CMK (cell line): ENCODE data around the gene PACRG.

Source experiments
- DNase-seq: peaks from one replicate; pipeline ENCODE4 v3.0.0-alpha.2; 2010; ENCODE audit warnings: low read depth

PACRG gene

GRCh38 chr6:163137398-163137881, 409.7 kb downstream of the PACRG start:
- DNase-seq, result no peak

DNA sequence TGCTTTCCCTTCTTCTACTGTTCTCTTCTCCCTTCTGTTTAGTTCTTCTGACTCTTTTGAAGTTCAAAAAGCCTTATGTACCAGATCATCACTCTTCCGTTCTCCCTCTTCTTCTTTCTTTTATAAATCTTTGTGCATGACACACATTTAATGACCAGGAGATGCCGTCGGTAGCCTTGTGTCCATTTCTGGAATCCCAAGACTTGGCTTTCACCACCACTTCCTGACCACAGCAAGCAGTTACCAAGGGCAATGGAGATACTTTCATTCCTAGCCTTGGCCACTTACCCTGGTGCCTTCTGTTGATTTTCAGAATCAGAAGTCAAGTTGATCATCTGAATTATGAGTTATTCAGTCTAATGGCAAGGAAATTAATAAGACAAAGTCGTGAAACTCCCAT, 418.3 kb downstream of the PACRG start:
- no peak for DNase-seq

DNA sequence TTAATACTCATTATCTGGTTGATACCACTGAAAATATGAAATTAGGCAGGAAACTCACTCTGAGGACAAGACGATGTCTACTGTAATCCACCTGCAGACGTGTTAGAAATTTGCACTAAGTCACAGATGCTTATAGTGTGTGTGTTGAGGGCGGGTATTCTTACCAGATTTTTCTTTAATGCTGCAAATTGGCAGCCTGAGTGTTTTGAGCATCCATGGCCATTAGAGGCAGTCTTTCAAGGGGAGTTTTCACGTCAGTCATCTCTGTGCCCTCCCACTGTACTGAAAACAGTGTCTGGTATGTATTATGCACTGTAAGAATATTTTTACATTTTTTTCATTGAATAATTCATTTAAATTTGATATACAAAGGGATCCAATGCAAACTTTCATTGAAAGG, 420.2 kb downstream of the PACRG start:
- no peak for DNase-seq

- DNase-seq, result no peak
Observed at GRCh38 chr6:163148451-163149278, 420.9 kb downstream of the PACRG start.

GRCh38 chr6:163149279-163149848, 421.6 kb downstream of the PACRG start:
- no peak for DNase-seq

DNA sequence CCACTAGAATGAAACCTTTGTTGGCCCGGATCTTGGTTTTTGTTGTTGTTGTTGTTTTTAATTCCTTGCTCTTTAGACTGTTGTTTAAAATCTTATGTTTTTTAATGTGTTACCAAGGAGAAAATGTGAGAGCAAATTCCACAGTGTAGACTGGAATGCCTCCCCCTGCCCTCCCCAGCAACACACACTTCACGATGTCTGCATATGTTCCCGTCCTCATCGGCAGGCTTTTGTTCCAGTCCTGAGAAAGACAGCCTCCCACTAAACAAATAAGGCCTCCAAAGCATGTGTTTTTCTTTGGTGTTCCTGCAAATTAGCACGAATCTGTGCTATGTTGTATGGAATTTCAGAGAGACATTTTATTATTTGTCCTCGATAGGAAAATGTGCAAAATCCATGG, 423.4 kb downstream of the PACRG start:
- no peak for DNase-seq

DNA sequence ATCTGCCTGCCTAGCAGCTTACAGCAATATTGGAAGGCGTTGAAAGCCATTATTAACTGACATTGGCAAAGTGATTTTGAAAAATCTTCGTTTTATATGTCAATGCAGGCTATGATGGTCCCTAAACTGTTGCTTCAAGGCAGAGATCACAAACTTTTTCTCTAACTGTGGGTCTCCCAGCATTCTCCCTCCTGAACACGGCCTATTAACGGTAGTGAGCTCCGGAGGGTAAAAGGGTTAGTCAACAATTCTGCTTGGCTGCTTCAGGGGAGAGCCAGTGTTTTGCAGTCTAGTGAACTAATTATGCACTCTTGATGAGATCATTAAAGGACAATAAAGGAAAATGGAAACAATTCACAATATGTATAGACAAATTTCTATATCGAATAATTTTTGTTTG, 424.9 kb downstream of the PACRG start:
- no peak for DNase-seq

- DNase-seq, result no peak
Observed at GRCh38 chr6:163159110-163159509, 431.3 kb downstream of the PACRG start.

DNA sequence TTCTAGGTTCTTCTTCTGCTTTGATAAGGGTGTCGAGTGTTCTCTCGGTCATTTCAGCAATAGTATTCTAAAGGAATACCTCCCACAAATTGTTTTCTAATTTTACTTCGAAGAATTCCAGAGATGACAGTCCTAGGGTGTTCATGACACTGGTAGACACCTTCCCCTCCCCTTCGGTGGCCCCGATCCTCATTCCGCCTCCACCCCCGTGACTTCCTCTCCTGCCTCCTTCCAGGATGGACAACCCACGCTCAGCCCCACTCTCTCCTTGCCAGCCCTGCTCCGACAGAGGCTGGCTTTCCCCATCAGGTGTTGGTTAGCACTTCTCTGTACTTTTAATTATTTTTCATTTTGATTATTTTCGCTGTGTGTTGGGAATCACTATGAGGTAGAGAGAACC, 431.9 kb downstream of the PACRG start:
- no peak for DNase-seq

- no peak for DNase-seq
Observed at GRCh38 chr6:163162007-163162873, 434.5 kb downstream of the PACRG start.

DNA sequence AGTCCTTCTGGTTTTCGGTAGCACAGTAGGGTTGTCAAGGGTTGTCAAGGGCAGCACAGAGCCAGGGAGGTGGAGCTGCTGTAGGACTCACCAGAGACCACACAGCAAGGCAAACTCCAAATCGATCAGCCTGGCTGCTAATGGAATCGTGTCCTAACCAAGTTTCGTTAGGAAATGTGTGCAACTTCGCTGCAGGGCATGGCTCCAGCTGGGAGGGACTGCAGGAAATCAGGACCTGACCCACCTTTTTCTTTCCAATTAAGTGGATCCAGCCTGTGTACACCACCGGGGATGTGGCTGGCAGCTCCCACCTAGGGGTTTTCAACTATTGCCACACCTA, 435.1 kb downstream of the PACRG start:
- DNase-seq, result no peak

DNA sequence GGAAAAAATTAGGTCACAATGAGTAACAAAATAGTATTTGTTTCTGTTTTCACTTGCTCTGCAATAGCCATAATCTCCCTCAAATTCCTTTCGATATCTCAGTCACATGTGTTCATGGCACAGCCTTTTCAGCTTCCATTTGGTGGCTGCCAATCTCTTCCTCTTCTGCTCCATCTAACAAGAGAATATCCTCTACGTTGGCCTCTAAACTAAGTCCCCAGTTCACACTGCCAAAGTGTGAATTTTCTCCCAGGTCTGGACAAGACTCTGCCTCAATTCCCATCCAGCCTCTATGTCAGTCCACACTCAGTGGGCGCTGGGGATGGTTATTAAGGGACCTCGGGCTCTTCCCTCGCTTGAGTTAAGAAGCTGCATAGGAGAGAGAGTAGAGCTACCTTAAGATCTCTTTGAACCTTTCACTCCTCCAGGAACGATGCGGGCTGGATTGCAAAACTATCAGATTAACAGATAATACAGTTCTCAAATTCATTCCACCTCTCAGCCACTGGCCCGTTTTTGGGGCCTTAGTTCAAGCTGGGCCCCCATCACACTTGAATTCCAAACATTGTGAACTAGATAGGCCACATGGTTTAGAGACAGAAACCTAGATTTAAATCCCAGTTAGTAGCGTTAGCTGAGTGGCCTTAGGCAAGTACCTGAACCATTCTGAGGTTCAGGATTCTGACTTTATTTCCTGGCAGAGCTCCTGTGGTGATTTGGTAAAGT, 436.6 kb downstream of the PACRG start:
- no peak for DNase-seq

DNA sequence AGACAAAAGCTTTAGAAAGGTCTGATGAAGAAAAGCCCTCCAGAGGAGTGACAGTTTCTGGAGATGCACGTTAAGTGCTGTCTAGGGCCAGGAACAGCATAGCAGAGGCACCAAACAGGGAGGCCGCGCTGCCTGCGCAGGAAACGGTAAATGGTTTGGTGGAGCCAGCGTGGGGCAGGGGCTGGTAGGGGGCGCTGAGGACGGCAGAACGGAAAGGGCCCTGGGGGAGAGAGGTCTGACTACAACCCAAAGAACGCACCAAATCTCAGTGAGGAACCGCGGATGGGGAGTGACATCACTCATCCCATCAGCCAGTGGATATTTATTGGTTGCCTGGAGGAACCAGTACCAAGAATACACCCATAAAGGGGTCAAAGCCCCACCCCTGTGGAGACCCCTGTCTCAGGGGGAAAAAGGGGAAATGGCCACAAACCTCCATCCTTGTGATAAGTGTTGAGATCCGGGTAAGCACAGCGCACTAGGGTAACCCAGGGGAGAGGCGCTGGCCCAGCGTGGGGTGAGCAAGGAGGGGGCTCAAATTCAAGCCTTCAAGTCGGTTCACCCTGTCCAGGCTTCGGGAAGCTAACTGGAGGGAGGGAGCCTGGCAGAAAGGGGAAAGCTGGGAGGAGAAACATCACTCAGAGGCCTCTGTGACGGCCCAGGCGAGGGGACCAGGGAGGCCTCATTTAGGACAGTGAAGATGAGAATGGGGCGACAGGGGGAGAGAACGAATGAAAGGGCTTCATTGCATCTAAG, 437.6 kb downstream of the PACRG start:
- no peak for DNase-seq

DNA sequence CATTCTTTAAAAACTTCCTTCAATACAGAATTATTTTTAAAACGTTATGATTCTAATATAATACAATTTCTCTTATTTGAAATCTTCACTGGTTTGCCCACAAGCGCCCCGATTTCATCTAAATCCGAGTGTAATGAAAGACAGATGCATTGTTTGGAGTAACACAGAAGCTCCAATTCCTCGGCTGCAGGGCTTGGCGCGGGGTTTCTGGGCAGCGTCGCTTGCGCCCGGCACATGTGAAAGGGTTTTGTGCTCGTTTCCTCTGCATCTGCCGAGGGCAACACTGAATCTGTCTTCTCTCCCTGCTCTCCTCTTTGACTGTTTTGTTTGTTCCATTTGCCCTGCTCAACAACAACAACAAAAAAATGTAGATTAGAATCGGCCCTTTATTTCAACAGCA, 438.1 kb downstream of the PACRG start:
- no peak for DNase-seq

DNA sequence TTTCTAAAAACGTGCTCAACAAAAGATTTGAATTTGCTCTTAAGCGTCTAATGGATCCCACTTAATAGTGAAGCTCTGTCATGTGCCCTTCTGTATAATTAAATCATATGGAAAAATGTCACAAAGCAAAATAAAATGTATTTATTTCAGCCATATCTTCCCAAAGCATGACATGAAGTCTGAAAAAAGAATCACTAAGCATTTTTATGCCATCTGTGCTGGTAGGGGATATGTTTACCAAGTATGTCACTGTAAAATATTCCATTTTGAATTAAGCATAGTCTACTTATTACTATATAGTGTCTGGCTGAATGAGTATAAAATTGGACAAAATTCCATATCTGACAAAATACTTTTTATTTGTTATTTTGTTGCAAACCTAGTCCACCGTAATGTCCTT, 438.7 kb downstream of the PACRG start:
- DNase-seq, result no peak

GRCh38 chr6:163169521-163169920, 441.7 kb downstream of the PACRG start:
- no peak for DNase-seq

DNA sequence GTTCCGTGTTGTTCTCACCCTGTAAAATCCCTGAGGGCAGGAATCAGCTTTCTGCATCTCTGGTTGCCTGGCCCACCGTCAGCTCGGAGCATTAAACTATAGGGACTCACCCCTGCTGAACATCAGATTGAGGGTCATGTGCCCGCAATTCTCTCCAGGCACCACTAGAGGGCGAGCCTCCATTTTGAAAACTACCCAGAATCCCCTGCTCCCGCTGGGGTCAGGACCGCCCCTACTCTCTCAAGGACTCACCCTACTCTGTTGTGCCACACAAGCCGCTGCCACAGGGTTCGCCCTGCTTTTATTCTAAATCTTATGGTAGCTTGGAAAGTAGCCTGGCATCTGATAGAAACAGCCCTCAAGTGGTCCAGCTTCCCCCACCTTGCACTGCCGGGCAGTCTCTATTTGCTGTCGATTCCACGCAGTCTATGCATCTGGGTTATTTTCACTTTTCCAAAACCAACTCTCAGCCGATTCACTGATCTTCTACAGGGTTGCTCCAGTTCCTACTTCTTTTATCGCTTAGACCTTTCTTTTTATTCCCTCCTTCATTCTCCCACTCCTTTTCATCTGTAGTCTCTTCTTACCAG, 442.6 kb downstream of the PACRG start:
- peak; percentile 22 for DNase-seq

DNA sequence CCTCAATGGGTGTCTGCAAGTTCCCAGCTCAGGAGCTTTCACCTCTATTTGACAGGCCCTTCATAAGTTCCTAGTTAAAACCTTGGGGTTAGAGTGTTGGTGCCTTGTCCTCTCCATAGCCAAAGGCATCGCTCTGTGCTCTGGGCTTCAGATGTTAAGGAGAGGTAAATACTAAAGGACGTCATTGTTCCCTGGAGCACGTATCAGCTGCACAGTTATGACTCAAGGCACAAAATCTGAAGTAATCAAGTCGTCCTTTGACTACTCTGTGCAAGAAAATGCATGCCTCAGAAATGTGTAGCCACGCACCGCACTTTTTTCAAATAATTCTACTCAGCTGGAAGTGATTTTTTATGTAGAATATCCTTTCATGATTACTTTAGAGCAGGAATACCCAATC, 446.0 kb downstream of the PACRG start:
- no peak for DNase-seq

GRCh38 chr6:163175301-163175700, 447.5 kb downstream of the PACRG start:
- DNase-seq, result no peak

DNA sequence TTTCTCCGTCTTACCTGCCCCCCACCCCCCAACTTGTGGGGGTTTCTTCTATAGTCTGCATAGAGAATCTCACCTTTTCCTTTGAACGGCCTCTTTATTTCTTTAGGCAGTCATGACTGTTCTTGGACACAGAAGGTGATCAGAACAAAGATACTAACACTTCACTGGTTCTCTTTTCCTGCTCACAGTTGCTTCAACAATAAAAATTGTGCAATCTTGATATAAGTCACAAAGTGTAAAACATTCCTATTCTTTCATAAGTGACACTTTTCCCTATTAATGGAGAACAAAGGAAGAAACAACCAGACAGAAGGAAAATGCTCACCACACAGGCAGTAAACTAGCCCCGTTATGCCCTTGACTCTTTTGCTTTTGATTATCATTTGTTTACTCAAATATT, 448.3 kb downstream of the PACRG start:
- DNase-seq, result no peak

DNA sequence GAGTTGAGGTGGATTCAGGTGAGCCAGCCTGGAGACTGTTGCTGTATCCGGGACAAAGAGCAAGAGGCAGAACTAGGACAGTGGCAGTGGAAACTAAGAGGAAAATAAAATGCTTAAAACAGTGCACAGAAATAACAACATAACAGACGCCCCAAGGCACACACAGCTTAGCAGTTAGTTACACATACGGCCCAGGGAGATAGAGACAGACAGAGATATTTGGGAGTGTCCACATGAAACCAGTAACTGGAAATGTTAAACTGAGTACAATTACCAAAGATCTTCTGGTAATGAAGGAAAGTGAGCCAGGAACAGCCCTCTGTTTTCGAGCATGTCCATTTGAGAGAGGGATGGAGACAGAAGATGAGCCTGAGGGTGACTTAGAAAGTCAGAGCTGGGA, 449.2 kb downstream of the PACRG start:
- no peak for DNase-seq
